ENCODE results near the gene KCNIP4.

DNA sequence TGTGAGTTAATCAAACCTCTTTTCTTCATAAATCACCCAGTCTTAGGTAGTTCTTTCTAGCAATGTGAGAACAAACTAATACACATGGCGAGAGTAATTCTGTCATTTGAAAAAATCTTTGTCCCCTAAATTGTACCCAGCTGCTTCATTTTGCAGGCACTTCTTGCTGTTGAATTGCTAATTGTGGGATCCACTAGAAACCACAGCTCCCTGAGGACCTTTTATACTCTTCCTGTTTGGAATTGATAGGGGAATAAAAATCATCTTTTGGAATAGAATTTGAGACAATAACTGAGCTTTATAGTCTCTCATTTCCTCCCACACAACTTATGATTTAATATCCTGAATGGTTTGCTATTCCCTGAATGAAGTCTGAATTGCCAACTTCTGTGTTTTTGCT is 1078.1 kb downstream of the KCNIP4 start:
- TF ChIP-seq, protein P1, sequence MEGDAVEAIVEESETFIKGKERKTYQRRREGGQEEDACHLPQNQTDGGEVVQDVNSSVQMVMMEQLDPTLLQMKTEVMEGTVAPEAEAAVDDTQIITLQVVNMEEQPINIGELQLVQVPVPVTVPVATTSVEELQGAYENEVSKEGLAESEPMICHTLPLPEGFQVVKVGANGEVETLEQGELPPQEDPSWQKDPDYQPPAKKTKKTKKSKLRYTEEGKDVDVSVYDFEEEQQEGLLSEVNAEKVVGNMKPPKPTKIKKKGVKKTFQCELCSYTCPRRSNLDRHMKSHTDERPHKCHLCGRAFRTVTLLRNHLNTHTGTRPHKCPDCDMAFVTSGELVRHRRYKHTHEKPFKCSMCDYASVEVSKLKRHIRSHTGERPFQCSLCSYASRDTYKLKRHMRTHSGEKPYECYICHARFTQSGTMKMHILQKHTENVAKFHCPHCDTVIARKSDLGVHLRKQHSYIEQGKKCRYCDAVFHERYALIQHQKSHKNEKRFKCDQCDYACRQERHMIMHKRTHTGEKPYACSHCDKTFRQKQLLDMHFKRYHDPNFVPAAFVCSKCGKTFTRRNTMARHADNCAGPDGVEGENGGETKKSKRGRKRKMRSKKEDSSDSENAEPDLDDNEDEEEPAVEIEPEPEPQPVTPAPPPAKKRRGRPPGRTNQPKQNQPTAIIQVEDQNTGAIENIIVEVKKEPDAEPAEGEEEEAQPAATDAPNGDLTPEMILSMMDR (IDR thresholded peaks at IDR 0.05) = no peak
- no peak for TF ChIP-seq POLR2AphosphoS5 (IDR thresholded peaks at IDR 0.05)
- TF ChIP-seq POLR2A (IDR thresholded peaks at IDR 0.05) = no peak
